GM21515 (cell line): Measurements from ENCODE around the gene SSTR5.

Experiments used
- ATAC-seq: cut with Tn5 transposase; IDR thresholded peaks from one replicate; pipeline ENCODE4 v1.9.1; 2021; ENCODE audit not compliant: unreplicated experiment

Gene SSTR5

DNA sequence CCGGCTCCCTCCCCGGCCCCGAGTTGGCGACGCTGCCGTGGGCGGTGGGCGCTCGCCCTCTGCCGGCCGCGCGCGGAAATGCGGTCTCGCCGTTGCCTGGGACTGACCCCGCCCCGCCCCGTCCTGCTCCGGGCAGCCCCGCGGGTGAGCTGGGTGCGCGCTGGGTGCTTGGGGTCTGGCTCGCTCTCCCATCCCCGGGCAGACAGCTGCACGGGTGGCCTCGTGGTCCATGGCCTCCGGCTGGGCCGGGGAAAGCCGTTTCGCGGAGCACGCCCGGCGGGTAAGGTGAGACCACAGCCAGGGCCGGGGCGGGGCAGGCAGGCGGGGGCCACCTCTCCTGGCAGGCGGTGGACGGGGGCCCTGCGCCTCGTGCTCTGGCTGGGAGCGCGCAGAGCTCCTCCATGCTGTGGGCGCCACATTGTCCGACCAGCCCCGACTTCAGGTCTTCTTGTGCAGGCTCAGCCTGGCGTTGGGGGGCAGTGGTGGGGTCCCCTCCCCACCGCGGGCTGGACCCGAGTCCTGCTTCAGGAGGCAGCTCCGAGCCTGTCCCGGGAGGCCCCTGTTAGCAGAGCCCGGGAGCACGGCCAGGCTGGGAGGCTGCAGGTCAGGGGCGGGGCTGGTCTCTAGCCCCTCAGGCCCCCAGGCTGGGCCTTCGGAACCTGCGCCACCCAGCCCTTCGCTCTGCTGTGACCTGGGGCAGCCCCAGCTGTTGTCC, 30.5 kb downstream of the SSTR5 start:
- no peak for ATAC-seq

GRCh38 chr16:1103636-1103980, 31.1 kb downstream of the SSTR5 start:
- ATAC-seq: no peak

- ATAC-seq: no peak
Observed at GRCh38 chr16:1105888-1106620, 33.5 kb downstream of the SSTR5 start.

GRCh38 chr16:1106659-1107058, 34.1 kb downstream of the SSTR5 start:
- ATAC-seq: no peak

DNA sequence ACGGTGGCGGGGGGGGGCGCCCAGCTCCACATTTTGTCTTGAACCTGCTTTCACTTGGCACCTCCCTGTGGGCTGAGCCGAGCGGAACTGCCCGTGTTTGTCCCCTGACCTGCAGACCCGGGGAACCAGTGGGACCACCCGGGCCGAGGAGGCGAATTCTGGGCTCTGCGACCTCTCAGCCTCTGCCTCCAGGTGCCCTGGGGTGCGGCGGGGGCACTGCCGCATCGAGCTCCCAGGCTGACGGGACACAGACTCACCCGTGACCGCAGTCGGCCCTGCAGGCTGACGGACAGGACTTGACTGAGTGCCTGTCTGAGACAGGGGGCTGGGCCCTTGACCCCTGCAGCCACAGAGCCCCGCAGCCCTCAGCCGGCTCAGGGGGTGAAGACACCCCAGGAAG, 34.6 kb downstream of the SSTR5 start:
- ATAC-seq: no peak

DNA sequence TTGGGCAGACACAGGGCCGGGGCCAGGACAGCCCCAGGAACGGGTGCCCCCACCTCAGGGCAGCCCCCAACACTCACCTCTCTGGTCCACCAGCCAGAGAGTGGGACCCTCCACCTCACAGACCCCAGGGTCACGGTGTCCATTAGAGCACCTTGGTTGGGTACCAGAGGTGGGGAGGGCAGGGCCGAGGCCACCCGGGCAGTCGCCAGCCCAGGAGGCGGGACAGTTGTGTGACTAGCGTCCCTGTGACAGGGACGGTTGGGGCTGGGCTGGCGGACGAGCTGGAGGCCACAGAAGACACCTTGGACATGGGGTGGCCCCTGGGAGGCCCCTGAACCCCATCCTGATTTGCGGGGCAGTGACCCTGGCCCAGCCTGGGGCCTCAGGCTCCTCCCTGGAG, 35.2 kb downstream of the SSTR5 start:
- ATAC-seq: no peak

- no peak for ATAC-seq
Observed at GRCh38 chr16:1108299-1109252, 36.0 kb downstream of the SSTR5 start.

DNA sequence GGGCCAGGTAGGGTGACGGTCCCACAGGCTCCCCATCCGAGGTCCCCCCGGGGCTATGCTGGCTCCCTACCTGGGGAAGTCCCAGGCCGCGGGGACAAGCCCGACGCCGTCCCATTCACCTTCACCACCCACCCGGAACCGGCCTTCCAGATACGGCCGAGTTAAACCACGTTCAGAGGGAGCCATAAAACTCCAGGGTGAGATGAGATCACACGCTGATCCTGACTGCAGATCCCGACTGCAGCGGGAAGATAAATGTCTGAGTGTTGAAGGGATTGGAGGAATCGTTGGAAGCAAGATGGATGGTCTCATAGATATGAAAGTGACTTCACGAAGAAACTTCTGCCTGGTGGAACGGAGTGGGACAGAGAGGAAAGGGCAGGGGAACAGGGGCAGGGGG, 37.1 kb downstream of the SSTR5 start:
- no peak for ATAC-seq

DNA sequence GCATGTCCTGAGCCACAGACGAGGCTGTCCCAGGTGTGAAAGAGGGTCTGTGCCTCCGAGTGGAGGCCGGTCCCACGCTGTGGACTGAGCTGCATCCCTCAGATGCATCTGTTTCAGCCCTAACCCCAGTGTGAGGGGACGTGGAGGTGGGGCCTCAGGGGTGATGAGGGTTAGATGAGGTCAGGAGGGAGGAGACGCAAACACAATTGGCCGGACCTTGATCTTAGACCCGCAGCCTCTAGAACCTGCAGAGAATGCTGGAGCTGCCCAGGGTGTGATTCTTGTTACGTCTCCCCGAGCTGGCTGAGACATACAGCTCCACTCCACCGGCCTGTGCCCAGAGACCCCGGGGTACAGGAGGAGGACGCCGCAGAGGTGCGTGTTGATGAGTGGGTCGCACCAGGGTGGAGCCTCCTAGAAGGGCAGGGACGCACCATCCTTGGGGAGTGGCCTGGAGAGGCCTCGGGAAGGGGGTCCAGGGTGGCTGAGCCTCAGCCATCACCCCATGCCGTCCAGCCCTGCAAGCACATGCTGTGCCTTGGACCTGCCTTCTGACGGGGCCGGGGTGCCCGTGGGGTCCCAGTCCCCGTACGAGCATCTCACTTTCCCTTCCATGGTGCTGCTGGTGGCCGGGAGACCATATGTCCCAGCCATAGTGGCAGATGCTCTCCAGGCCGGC, 40.1 kb downstream of the SSTR5 start:
- ATAC-seq: no peak

DNA sequence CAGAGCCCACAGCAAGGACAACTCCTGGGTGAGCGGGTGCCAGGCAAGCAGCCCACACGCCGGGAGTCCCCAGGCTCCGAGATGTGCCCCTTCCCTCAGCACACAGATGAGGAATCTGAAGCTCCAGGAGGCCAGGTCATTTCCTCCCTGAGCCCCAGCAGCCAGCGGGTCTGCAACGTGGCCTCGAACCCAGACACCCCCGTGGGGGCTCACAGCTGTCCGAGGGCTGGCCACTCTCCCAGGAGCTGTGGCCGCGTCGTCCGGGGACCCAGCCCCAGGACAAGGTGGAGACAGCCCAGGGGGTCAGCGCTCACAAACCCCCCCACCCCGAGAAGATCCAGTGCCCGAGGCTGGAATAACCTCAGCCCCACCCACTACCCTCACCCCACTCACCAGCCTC, 40.9 kb downstream of the SSTR5 start:
- ATAC-seq: no peak

DNA sequence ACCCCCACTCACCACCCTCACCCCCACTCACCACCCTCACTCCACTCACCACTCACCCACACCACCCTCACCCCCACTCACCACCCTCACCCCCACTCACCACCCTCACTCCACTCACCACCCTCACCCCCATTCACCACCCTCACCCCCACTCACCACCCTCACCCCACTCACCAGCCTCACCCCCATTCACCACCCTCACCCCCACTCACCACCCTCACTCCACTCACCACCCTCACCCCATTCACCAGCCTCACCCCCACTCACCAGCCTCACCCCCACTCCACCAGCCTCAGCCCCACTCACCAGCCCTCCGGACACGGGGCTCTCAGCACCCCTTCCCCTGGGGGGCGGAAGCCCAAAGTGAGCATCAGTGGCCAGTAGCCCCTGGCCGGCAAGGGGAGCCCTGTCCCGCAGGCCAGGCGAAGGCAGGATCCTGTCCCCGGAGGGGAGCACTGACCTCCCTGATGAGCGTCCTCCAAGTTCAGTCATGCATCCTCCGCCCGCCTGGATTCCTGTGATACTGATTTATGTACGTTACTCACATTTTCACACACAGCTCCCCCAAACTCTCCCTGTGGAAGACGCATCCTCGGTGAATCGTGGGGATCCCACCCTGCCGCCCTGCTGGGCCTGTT, 41.5 kb downstream of the SSTR5 start:
- ATAC-seq: no peak

DNA sequence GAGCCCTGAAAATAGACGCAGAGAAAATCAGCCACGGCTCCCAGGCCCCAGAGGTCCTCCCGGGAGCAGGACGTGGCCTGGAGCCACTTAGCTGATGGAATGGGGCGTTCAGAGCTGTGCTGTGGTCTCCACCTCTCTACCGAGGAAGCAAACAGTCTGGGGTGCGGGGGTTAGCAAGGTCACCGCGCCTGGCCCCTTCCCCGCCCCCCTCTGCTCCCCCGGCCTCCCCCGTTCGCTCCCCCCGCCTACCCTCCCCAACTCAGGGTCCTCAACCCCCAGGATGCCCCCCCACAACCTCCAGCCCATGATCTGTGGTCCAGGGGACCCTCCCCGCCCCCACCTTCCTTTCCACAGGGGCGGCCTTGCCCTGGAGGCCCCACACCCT, 44.1 kb downstream of the SSTR5 start:
- ATAC-seq: no peak

GRCh38 chr16:1117176-1117900, 44.8 kb downstream of the SSTR5 start:
- no peak for ATAC-seq

DNA sequence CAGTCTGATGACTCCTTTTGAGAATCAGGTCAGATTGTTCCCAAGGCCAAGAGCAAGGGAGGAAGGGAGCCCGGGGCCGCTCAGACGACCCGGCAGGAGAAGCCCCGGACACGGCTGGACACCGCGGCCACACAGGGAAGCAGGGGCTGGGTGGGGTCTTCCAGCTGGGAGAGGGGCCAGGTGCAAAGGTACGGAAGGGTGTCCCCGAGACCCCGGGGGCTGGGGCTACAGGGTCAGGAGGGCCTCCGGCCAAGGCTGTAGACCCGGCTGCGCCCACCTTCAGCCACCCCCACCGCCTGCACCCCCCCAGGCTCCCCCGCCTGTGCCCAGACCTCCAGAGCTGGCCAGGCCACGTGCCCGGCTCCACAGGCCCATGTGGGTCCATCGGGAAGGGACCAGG, 45.4 kb downstream of the SSTR5 start:
- ATAC-seq: no peak

DNA sequence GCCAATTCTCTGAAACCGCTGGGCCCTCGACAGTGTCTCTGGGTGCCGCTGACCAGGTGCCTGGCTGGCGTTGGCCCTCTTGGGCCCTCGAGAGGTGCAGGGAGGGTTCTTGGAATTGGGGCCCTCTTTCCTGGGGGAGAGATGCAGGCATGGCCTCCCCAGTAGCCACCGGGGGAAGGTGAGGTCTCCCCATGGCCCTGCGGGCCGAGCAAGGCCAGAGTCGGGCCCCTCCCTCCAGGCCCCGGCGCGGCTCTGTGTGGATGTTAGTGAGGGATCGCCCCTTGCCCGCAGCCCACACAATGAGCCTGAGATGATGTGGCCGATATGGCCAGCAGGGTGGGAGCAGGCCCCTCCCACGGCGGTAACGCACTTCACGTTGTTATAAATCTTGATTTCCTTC, 46.6 kb downstream of the SSTR5 start:
- ATAC-seq: no peak

DNA sequence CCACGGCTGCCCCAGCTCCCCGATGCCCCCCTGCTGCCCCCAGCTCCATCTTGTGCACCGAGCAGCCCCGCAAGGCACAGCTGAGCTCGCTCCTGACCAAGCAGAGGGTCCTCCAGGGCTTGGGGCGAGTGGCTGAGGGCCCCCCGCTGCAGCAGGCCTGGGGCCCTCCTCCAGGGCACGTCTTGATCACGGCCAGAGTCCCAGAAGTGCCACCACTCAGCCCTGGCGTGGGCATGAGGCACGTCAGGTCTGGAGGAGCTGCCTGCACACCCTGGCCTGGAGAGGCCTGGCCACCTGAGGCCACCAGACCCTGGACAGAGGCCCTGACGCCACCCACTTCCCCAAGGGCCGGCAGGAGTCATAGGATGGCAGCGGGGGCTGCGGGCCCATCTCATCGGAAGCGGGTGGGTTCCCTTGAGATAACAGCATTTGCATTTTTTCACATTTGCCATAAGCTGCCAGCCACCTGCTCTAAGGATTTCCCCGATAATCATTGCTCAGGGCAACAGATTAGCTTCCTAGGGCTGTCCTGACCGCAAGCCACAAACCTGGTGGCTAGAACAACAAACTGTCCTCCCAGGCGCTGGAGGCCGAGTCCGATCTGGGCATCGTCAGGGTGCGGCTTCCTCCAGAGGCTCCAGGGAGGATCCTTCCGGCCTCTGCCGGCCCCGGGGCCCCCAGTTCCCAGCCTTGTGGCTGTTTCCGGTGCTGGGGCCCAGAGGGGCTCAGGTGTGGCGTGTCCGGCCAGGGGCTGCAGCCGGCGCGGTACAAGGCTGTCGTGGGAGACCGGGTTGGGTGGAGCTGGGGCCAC, 47.4 kb downstream of the SSTR5 start:
- ATAC-seq: no peak

GRCh38 chr16:1120577-1120941, 48.0 kb downstream of the SSTR5 start:
- ATAC-seq: no peak

DNA sequence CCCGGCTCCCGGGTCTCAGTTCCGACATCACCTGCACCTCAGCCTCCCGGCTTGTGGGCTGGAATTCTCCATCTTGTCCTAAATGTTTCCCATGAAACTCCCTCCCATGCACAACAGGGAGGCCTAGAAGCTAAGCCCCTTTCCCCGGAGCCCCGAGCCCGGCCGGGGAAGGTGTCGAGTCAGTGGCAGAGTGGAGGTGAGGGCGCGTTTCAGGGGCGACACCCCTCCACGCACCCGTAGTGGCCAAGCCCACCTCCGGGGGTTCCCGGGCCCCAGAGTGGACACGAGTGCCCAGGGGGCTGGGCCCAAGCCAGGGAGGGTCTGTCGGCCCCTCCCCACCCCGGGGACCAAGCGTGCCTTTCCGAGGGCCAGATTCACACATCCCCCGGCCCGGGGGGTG, 48.5 kb downstream of the SSTR5 start:
- no peak for ATAC-seq
